ENCODE results near the gene NPRL2. TPM values are rescaled to one million over a fixed set of nuclear protein-coding genes. Genes with fewer than 3 reads are reported as not detected.

The NPRL2 gene
- total and polyA plus RNA-seq, 2 of the 13 experiments (the other 11 are each of a cell fraction or from before 2014, with no cell fraction given) = 30.6 to 51.4 TPM

- TF ChIP-seq, protein P1, sequence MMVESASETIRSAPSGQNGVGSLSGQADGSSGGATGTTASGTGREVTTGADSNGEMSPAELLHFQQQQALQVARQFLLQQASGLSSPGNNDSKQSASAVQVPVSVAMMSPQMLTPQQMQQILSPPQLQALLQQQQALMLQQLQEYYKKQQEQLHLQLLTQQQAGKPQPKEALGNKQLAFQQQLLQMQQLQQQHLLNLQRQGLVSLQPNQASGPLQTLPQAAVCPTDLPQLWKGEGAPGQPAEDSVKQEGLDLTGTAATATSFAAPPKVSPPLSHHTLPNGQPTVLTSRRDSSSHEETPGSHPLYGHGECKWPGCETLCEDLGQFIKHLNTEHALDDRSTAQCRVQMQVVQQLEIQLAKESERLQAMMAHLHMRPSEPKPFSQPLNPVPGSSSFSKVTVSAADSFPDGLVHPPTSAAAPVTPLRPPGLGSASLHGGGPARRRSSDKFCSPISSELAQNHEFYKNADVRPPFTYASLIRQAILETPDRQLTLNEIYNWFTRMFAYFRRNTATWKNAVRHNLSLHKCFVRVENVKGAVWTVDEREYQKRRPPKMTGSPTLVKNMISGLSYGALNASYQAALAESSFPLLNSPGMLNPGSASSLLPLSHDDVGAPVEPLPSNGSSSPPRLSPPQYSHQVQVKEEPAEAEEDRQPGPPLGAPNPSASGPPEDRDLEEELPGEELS (CRISPR knock-in tag; IDR thresholded peaks at IDR 0.05) = peak; percentile 50
- TF ChIP-seq STAT5B (CRISPR knock-in tag; IDR thresholded peaks at IDR 0.05) (no peak), CREM (IDR thresholded peaks at IDR 0.05) (peak; percentile 78), CREM (CRISPR knock-in tag; IDR thresholded peaks at IDR 0.05) (no peak), ZNF713 (CRISPR knock-in tag; IDR thresholded peaks at IDR 0.05) (0 out of 2 replicates have a peak, but pooled peaks have one; percentile 79), TEF (CRISPR knock-in tag; IDR thresholded peaks at IDR 0.05) (no peak), ELF1 (CRISPR knock-in tag; IDR thresholded peaks at IDR 0.05) (0 out of 2 replicates have a peak, but pooled peaks have one; percentile 2), REPIN1 (CRISPR knock-in tag; IDR thresholded peaks at IDR 0.05; ENCODE audit: borderline replicate concordance, low read depth) (peak; percentile 34; the same call in 1 of the 2 replicates), ZNF546 (CRISPR knock-in tag; conservative IDR thresholded peaks at IDR 0.05) (0 out of 2 replicates have a peak, but pooled peaks have one; percentile 3), DDIT3 (CRISPR knock-in tag; IDR thresholded peaks at IDR 0.05) (no peak), ZNF234 (CRISPR knock-in tag; conservative IDR thresholded peaks at IDR 0.05) (no peak), RFX1 (IDR thresholded peaks at IDR 0.05) (no peak), ZBTB38 (CRISPR knock-in tag; IDR thresholded peaks at IDR 0.05) (no peak; the same call in 1 of the 2 replicates), FOXM1 (CRISPR knock-in tag; IDR thresholded peaks at IDR 0.05) (no peak), NR2F2 (IDR thresholded peaks at IDR 0.05; ENCODE audit: borderline replicate concordance, low read depth) (0 out of 2 replicates have a peak, but pooled peaks have one; percentile 26), FOXC1 (CRISPR knock-in tag; IDR thresholded peaks at IDR 0.05; ENCODE audit: borderline replicate concordance) (0 out of 2 replicates have a peak, but pooled peaks have one; percentile 4), ZNF224 (CRISPR knock-in tag; IDR thresholded peaks at IDR 0.05) (no peak), XRCC5 (optimal IDR thresholded peaks at IDR 0.05; ENCODE audit: low read length) (peak; percentile 33), ZNF687 (CRISPR knock-in tag; IDR thresholded peaks at IDR 0.05) (no peak), RFXAP (CRISPR knock-in tag; IDR thresholded peaks at IDR 0.05; ENCODE audit: borderline replicate concordance) (0 out of 2 replicates have a peak, but pooled peaks have one; percentile 7), ZBTB21 (CRISPR knock-in tag; IDR thresholded peaks at IDR 0.05) (peak; percentile 85; the same call in 1 of the 2 replicates), ZNF790 (CRISPR knock-in tag; IDR thresholded peaks at IDR 0.05; ENCODE audit: borderline replicate concordance) (0 out of 2 replicates have a peak, but pooled peaks have one; percentile 12)
- TF ChIP-seq, protein P2, sequence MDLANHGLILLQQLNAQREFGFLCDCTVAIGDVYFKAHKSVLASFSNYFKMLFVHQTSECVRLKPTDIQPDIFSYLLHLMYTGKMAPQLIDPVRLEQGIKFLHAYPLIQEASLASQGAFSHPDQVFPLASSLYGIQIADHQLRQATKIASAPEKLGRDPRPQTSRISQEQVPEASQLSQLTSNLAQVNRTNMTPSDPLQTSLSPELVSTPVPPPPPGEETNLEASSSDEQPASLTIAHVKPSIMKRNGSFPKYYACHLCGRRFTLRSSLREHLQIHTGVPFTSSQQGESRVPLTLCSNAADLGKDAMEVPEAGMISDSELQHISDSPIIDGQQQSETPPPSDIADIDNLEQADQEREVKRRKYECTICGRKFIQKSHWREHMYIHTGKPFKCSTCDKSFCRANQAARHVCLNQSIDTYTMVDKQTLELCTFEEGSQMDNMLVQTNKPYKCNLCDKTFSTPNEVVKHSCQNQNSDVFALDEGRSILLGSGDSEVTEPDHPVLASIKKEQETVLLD (CRISPR knock-in tag; IDR thresholded peaks at IDR 0.05; ENCODE audit: low read depth) = no peak
Measured at GRCh38 chr3:50299638-50299928, 51.0 kb downstream of the NPRL2 start (continued).

All from HepG2 (cell line).